Measurements from ENCODE around the gene SAMD11. TPM values are rescaled to one million over a fixed set of nuclear protein-coding genes. Genes with fewer than 3 reads are reported as not detected.

The SAMD11 gene
- total and polyA plus RNA-seq, 2 donors from 2014 or later = 13.3 to 21.4 TPM

DNA sequence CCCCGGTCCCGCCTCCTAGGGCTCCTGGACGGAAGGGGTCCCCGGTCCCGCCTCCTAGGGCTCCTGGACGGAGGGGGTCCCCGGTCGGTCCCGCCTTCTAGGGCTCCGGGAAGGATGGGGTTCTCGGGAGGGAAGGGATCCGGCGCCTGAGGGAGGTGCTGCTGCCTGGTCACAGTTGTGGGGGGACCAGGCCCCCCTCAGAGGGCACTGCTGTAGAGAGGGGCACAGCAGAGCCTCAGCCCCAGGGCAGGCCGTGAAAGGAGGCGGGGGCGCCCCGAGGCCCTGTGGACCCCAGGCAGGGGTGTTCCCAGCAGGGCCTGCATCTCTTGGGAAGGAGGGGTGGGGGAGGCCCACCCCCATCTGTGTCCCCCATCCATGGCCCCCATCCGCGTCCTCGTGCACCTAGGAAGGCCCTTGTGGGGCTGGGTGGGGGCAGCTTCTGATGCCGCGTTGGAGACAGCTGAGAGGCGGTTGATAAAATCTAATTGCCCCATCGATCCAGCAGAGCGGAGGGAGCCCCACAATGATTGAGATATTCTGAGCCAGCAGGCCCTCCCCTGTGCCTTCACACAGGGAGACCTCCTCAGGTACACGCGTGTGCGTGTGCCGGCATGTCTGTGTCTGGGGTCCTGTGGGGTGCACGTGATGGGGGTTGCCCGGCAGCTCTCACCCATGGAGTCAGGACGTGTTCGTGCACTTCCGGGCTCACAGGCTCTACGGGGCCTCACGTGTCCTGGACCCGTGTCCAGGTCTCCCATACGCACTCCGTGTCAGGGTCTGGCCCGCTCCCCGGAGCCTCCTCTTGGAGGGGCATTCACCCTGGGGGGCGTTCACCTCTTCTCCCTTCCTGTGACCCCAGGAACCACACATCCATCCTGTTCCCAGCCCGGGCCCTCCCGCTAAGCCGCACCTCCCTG, 12.9 kb downstream of the SAMD11 start:
- no peaks in the 10 kb centered on the region for H3K27me3 ChIP-seq (ENCODE audit: control insufficient read depth, insufficient read depth, low read length)
- H3K4me3 ChIP-seq (ENCODE audit: low read length in 3 of 3) = no peak overlapping the region
- no peak overlapping the region for H3K27ac ChIP-seq (ENCODE audit: low read depth in 2 of 2, low read length in 2 of 2)
- intact Hi-C loops (cut with DNase I) = no loop called here
- H3K9ac ChIP-seq (ENCODE audit: low read length in 3 of 3) = no peak overlapping the region
- no peak for TF ChIP-seq CTCF (IDR thresholded peaks at IDR 0.05; ENCODE audit: borderline replicate concordance, extremely low read depth, insufficient read depth)
- FAIRE-seq (no peak), DNase-seq (peak in 1 of 5 donors; percentile 70)
- H3K9me3 ChIP-seq (ENCODE audit: control insufficient read depth in 2 of 3, insufficient read depth in 1 of 3, low read length in 3 of 3) = no peaks in the 10 kb centered on the region
- H3K4me1 ChIP-seq (ENCODE audit: control insufficient read depth in 2 of 3, insufficient read depth in 2 of 3, low read depth in 1 of 3, low read length in 3 of 3) = peaks cover 0 to 33% (median 0%) of the 10 kb centered on the region in 3 donors
- no peaks in the 10 kb centered on the region for H3K36me3 ChIP-seq (ENCODE audit: control insufficient read depth in 2 of 3, insufficient read depth in 3 of 3, low read length in 3 of 3)

DNA sequence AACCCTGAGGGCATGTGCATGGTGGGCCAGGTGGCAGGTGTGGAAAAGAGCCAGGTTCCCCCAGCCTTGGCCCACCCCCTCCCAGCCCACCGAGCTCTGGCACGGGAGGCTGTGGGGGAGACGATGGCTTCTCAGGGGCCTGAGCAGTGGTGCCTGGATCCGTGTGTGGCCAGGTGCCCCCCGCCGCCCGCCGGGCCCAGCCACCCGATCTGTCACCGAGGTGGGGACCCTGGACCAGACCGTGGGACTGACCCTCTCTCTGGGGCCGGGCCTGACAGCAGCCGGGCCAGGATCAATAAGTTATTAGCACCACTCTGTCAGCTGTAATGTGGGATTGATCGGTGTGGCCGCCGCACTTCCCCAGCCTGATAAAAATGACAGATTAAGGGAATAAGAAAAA, 13.8 kb downstream of the SAMD11 start:
- Histone ChIP-seq H3K36me3 (ENCODE audit: control insufficient read depth in 2 of 3, insufficient read depth in 3 of 3, low read length in 3 of 3) (no peaks in the 10 kb centered on the region), H3K9me3 (ENCODE audit: control insufficient read depth in 2 of 3, insufficient read depth in 1 of 3, low read length in 3 of 3) (no peaks in the 10 kb centered on the region), H3K27ac (ENCODE audit: low read depth in 2 of 2, low read length in 2 of 2) (peak overlapping the region in 1 of 2 donors; percentile 28), H3K27me3 (ENCODE audit: control insufficient read depth, insufficient read depth, low read length) (no peaks in the 10 kb centered on the region), H3K4me1 (ENCODE audit: control insufficient read depth in 2 of 3, insufficient read depth in 2 of 3, low read depth in 1 of 3, low read length in 3 of 3) (peaks cover 0 to 33% (median 0%) of the 10 kb centered on the region in 3 donors), H3K9ac (ENCODE audit: low read length in 3 of 3) (no peak overlapping the region), H3K4me3 (ENCODE audit: low read length in 3 of 3) (no peak overlapping the region)
- FAIRE-seq = no peak
- DNase-seq = peak in 1 of 5 donors; percentile 61
- intact Hi-C loops (cut with DNase I) = no loop called here
- TF ChIP-seq CTCF (IDR thresholded peaks at IDR 0.05; ENCODE audit: borderline replicate concordance, extremely low read depth, insufficient read depth) = no peak

GRCh38 chr1:938088-938683, 14.5 kb downstream of the SAMD11 start:
- intact Hi-C loops (cut with DNase I) = no loop called here
- peak; percentile 68 for TF ChIP-seq CTCF (IDR thresholded peaks at IDR 0.05; ENCODE audit: borderline replicate concordance, extremely low read depth, insufficient read depth)
- Histone ChIP-seq H3K4me3 (ENCODE audit: low read length in 3 of 3) (no peak overlapping the region), H3K36me3 (ENCODE audit: control insufficient read depth in 2 of 3, insufficient read depth in 3 of 3, low read length in 3 of 3) (no peaks in the 10 kb centered on the region), H3K9ac (ENCODE audit: low read length in 3 of 3) (no peak overlapping the region), H3K27ac (ENCODE audit: low read depth in 2 of 2, low read length in 2 of 2) (peak overlapping the region in 1 of 2 donors; percentile 43), H3K27me3 (ENCODE audit: control insufficient read depth, insufficient read depth, low read length) (no peaks in the 10 kb centered on the region), H3K4me1 (ENCODE audit: control insufficient read depth in 2 of 3, insufficient read depth in 2 of 3, low read depth in 1 of 3, low read length in 3 of 3) (peaks cover 0 to 37% (median 0%) of the 10 kb centered on the region in 3 donors), H3K9me3 (ENCODE audit: control insufficient read depth in 2 of 3, insufficient read depth in 1 of 3, low read length in 3 of 3) (no peaks in the 10 kb centered on the region)
- FAIRE-seq (no peak), DNase-seq (peak in 3 of 5 donors; percentile 40 to 72 (median 52))
